T-helper 2 cell treated with Interferon-gamma antibody and Interleukin-4, amounts not matched to agents 5 μg/mL and 100 μg/mL, for 36 hours (primary cell): ENCODE data around the gene ROBO1.
"Not testable (repeated sequence)": the region's sequence is repeated elsewhere in the genome, so short reads cannot be mapped to it uniquely, and the experiment has no call there.

Experiments used
- DNase-seq: peaks from one replicate; pipeline ENCODE4 v3.0.0; 2021; ENCODE audit warnings: low spot score
- H3K27ac Mint-ChIP-seq: one replicate; pipeline ENCODE4 v1.8.0; 2021; ENCODE audit warnings: mild to moderate bottlenecking, mixed read lengths
- H3K27me3 Mint-ChIP-seq: one replicate; pipeline ENCODE4 v1.8.0; 2021; ENCODE audit warnings: low read depth, mixed read lengths
- H3K36me3 Mint-ChIP-seq: one replicate; pipeline ENCODE4 v1.8.0; 2021; ENCODE audit warnings: low read depth, mixed read lengths
- H3K4me1 Mint-ChIP-seq: one replicate; pipeline ENCODE4 v1.8.0; 2021; ENCODE audit warnings: low read depth, mixed read lengths
- H3K4me3 Mint-ChIP-seq: one replicate; pipeline ENCODE4 v1.8.0; 2022; ENCODE audit warnings: mild to moderate bottlenecking, moderate library complexity, mixed read lengths
- H3K9me3 Mint-ChIP-seq: one replicate; pipeline ENCODE4 v1.8.0; 2021; ENCODE audit warnings: mixed read lengths

Gene ROBO1

DNA sequence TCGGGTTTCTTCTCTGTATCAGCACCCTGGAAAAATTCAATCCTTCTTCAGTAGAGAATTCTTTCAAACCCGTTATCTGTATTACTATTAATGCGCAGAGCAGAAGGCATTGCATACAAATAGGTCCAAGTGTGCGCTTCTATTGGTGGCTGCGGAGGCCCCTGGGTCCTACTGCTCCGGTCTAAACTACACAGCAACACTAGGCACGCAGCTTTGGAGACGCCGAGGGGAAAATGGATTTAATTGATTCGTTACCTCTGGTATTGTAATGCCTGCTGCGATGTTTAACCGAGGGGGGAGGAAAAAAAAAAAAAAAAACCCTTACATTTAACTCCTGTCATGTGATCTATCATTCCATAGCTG lies at the start of gene ROBO1:
ROBO1 (minus strand) TSS at position 94 of the 363 bp plus-strand sequence.
- Mint-ChIP-seq H3K27ac (no peak within 1 kb of the TSS), H3K4me3 (no peak within 1 kb of the TSS), H3K9me3 (peaks cover 13% of the 10 kb centered on the region), H3K4me1 (no peaks in the 10 kb centered on the region), H3K27me3 (no peaks in the 10 kb centered on the region), H3K36me3 (no peaks in the 10 kb centered on the region)
- no peak for DNase-seq

DNA sequence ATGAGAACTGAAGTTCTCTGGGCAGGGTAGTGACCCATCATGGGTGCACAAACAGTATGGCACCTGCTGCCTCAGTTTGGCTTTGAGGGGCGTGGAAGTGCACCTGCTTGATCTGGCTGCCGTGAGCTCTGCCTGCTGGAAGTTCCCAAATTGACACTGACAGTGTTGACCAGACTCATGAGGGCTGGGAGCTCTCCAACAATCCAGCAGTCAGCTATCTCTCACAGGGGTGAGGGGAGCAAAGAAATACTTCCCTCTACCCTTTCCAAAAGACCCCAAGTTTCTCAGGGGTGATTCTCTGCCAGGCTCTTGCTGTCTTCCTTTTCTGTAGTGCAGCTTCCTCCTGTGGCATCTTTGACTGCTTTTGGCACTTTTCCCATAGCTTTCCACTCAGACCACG lies 49.4 kb upstream of the ROBO1 start:
- no peak overlapping the region for H3K4me3 Mint-ChIP-seq
- no peaks in the 10 kb centered on the region for H3K4me1 Mint-ChIP-seq
- no peak overlapping the region for H3K27ac Mint-ChIP-seq
- peaks cover 35% of the 10 kb centered on the region for H3K9me3 Mint-ChIP-seq
- no peaks in the 10 kb centered on the region for H3K36me3 Mint-ChIP-seq
- DNase-seq, result no peak
- H3K27me3 Mint-ChIP-seq, result no peaks in the 10 kb centered on the region

- H3K36me3 Mint-ChIP-seq, result no peaks in the 10 kb centered on the region
- H3K4me3 Mint-ChIP-seq, result no peak overlapping the region
- no peak for DNase-seq
- no peak overlapping the region for H3K27ac Mint-ChIP-seq
- H3K9me3 Mint-ChIP-seq, result peaks cover 35% of the 10 kb centered on the region
- no peaks in the 10 kb centered on the region for H3K4me1 Mint-ChIP-seq
- H3K27me3 Mint-ChIP-seq, result no peaks in the 10 kb centered on the region
Measured at GRCh38 chr3:79815478-79815877, 47.7 kb upstream of the ROBO1 start.

DNA sequence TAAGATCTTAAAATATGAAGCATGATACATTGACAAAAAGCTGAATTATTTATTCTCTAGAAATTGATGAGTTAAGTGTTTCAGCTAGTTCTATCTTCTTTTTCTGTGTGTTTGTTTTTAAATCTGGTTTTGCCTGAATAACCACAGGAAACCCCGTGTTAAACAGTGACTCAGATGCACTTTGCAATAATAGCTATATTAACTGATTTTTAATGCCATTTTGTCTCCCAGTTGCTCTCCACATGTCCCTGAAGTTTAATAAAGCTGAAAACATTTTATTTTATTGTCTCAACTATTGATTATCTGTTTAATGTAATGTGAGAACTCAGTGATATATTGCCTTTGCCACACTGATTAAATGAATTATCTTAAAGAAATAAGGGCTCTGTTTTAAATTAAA lies 42.8 kb upstream of the ROBO1 start:
- Mint-ChIP-seq H3K27me3 (no peaks in the 10 kb centered on the region), H3K36me3 (no peaks in the 10 kb centered on the region), H3K4me1 (no peaks in the 10 kb centered on the region), H3K4me3 (no peak overlapping the region), H3K9me3 (peaks cover 22% of the 10 kb centered on the region), H3K27ac (no peak overlapping the region)
- no peak for DNase-seq

DNA sequence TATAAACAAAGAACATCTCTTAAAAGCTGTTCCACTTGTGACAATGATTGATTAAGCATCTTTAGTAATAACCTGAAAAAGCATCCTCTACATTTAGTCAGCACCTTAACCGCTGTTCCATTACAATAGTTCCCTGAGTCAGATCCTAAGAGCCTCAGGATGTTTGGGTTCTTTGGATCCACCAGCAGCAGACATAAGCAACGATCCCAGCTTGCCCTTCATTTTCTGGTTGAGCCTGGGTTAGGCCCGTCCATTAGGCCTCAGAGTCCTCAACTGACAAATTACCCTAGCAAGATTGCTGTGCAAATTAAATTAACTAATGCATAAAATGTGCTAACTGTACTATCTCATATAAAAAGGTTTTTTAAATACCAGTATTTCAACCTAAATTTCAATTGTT lies 42.3 kb upstream of the ROBO1 start:
- H3K27me3 Mint-ChIP-seq, result no peaks in the 10 kb centered on the region
- no peak overlapping the region for H3K27ac Mint-ChIP-seq
- H3K4me3 Mint-ChIP-seq, result no peak overlapping the region
- no peaks in the 10 kb centered on the region for H3K36me3 Mint-ChIP-seq
- no peak for DNase-seq
- H3K9me3 Mint-ChIP-seq, result peaks cover 17% of the 10 kb centered on the region
- no peaks in the 10 kb centered on the region for H3K4me1 Mint-ChIP-seq

DNA sequence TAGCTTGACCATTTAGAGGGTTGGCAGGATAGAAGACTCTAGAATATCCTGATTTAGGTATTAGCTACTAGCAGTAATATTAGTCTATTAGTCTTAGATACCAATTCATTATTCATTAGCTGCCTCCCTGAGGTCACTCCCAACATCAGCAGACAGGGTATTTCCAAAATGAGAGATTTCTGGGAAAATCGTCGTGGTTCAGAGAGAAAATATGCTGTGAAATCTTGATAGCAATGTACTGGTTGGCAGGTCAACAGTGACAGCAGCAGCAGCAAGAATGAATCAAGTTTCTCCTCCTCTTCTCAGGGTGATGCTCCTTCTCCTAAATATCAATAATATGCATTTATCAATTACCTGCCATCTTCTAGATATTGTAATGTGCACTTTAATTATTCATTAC lies 41.3 kb upstream of the ROBO1 start:
- H3K4me3 Mint-ChIP-seq, result no peak overlapping the region
- H3K27me3 Mint-ChIP-seq, result no peaks in the 10 kb centered on the region
- H3K36me3 Mint-ChIP-seq, result no peaks in the 10 kb centered on the region
- no peak for DNase-seq
- peaks cover 10% of the 10 kb centered on the region for H3K9me3 Mint-ChIP-seq
- H3K27ac Mint-ChIP-seq, result no peak overlapping the region
- no peaks in the 10 kb centered on the region for H3K4me1 Mint-ChIP-seq

- Mint-ChIP-seq H3K4me3 (no peak overlapping the region), H3K36me3 (no peaks in the 10 kb centered on the region), H3K27me3 (no peaks in the 10 kb centered on the region), H3K9me3 (peaks cover 10% of the 10 kb centered on the region), H3K4me1 (no peaks in the 10 kb centered on the region), H3K27ac (no peak overlapping the region)
- DNase-seq, result no peak
Measured at GRCh38 chr3:79808515-79808914, 40.7 kb upstream of the ROBO1 start.

DNA sequence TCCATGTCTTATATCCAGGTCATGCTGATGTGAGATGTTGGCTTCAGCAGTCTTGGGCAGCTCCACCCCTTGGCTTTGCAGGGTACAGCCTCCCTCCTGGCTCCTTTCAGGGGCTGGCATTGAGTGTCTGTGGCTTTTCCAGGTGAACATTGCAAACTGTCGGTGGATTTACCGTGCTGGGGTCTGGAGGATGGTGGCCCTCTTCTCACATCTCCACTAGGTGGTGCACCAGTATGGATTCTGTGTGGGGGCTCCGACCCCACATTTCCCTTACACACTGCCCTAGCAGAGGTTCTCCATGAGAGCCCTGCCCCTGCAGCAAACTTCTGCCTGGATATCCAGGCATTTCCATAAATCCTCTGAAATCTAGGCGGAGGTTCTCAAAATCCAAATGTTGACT lies 22.4 kb upstream of the ROBO1 start:
- not testable (repeated sequence) for H3K4me1 Mint-ChIP-seq, DNase-seq, H3K27ac Mint-ChIP-seq, H3K36me3 Mint-ChIP-seq, H3K4me3 Mint-ChIP-seq, H3K27me3 Mint-ChIP-seq
- H3K9me3 Mint-ChIP-seq, result peaks cover 22% of the 10 kb centered on the region

- H3K27ac Mint-ChIP-seq, result no peak overlapping the region
- no peaks in the 10 kb centered on the region for H3K36me3 Mint-ChIP-seq
- H3K9me3 Mint-ChIP-seq, result peaks cover 32% of the 10 kb centered on the region
- H3K27me3 Mint-ChIP-seq, result no peaks in the 10 kb centered on the region
- no peak overlapping the region for H3K4me3 Mint-ChIP-seq
- H3K4me1 Mint-ChIP-seq, result no peaks in the 10 kb centered on the region
- no peak for DNase-seq
Measured at GRCh38 chr3:79773291-79773690, 5.5 kb upstream of the ROBO1 start.

GRCh38 chr3:79769229-79769628 lies 1.4 kb upstream of the ROBO1 start:
- H3K4me3 Mint-ChIP-seq, result no peak overlapping the region

GRCh38 chr3:79767194-79767904 lies 449 bp downstream of the ROBO1 start:
- Mint-ChIP-seq H3K36me3 (no peaks in the 10 kb centered on the region), H3K27ac (no peak overlapping the region), H3K9me3 (peaks cover 16% of the 10 kb centered on the region), H3K27me3 (no peaks in the 10 kb centered on the region), H3K4me3 (no peak overlapping the region), H3K4me1 (no peaks in the 10 kb centered on the region)
- DNase-seq, result no peak

More at GRCh38 chr3:79769229-79769628, 1.4 kb upstream of the ROBO1 start:
- Mint-ChIP-seq H3K4me1 (no peaks in the 10 kb centered on the region), H3K9me3 (peaks cover 20% of the 10 kb centered on the region), H3K27me3 (no peaks in the 10 kb centered on the region), H3K36me3 (no peaks in the 10 kb centered on the region), H3K27ac (no peak overlapping the region)
- DNase-seq, result no peak

DNA sequence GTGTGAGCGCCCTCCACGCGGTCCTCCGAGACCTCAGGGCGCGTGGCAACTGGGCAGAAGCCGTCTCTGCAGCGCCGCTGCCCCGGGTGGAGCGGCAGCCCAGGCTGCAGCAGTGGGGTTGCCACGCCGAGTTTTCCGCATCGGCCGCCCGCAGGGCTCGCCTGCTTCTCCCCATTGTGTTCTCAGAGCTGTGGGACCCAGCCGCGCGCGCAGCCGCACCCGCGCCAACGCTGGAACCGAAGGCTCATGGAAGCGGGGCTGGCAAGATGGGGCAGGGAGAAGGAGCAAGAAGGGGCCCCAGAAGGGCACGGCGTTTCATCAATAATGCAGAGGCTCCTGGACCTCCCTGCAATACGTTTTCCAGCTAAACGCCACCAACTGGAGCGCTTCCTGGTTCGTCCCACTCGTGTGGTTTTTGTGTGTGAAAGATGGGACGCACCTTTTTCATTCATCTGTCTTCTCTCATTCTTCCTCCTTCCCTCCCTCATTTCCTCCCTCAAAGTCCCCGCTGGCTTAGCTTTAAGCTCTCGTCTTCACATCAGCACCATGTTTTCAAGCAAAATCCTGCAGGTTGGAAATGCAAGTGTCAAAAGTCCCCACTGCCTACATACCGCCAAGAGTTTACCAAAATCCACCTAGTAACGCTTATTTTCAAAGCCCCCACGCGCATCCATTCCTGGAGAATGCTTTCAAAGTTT lies 1.2 kb downstream of the ROBO1 start:
- Mint-ChIP-seq H3K27me3 (no peaks in the 10 kb centered on the region), H3K4me3 (no peak overlapping the region)

DNA sequence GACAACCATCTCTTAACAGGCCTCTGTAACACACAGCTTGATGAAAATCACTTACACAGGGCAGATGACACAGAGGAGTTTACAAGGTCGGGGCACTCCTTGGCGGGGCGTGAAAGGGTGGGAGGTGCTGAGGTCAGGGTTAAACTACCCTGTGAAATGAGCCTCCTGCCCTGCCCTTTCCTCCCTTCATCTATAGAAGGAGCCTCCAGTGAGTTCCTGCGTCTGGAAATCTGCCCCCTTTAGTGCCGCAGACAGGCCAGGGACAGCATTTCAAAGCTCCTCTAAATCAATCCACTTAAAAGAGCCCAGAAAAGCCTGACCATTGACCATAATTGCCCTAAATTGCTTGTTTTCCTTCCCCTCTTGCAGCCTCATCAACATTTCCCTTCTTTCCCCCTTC lies 1.9 kb downstream of the ROBO1 start:
- H3K27ac Mint-ChIP-seq, result no peak overlapping the region
- no peak for DNase-seq
- no peak overlapping the region for H3K4me3 Mint-ChIP-seq
- no peaks in the 10 kb centered on the region for H3K36me3 Mint-ChIP-seq
- H3K4me1 Mint-ChIP-seq, result no peaks in the 10 kb centered on the region
- no peaks in the 10 kb centered on the region for H3K27me3 Mint-ChIP-seq
- peaks cover 19% of the 10 kb centered on the region for H3K9me3 Mint-ChIP-seq

More for the DNA sequence above, 1.2 kb downstream of the ROBO1 start:
- DNase-seq, result no peak
- Mint-ChIP-seq H3K9me3 (peaks cover 16% of the 10 kb centered on the region), H3K4me1 (no peaks in the 10 kb centered on the region), H3K27ac (no peak overlapping the region), H3K36me3 (no peaks in the 10 kb centered on the region)

DNA sequence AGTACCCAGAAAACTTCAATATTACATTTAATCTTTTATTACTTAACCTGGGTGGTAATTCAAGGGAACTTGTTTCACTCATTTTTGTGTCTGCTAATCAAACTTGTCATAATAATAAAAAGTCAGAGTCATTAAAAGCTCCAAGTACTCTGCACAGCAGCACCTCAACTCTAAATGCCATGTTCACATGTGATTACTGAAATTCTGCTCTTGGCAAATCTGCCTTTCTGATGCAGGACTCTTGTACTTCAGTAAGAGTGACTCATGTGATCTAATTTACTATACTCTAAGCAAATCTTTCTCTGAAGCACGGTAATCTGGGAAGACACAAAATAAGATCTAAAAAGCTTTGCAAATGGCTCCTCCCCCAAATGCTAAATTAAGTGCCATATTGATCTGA lies 6.4 kb downstream of the ROBO1 start:
- no peak for DNase-seq
- H3K4me3 Mint-ChIP-seq, result no peak overlapping the region
- peaks cover 27% of the 10 kb centered on the region for H3K9me3 Mint-ChIP-seq
- H3K27me3 Mint-ChIP-seq, result no peaks in the 10 kb centered on the region
- H3K27ac Mint-ChIP-seq, result no peak overlapping the region
- no peaks in the 10 kb centered on the region for H3K36me3 Mint-ChIP-seq
- H3K4me1 Mint-ChIP-seq, result no peaks in the 10 kb centered on the region

DNA sequence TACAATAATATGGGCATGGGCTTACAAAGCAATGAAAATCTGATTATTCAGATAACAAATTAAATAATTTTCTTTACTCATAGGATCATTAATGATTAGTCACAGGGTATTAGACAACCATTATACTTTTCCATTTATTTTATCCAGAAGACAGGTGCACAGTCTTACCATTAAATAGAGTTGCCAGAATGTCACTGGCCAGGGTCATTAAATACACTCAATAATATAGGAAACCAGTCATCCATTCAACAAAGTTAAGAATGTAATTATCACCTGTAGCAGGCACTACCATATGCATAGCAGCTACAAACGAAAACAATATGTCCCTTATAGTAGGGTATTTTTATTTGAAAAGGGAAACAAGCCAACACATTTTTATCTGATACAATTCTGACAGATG lies 16.1 kb downstream of the ROBO1 start:
- Mint-ChIP-seq H3K4me1 (no peaks in the 10 kb centered on the region), H3K4me3 (no peak overlapping the region), H3K9me3 (peaks cover 29% of the 10 kb centered on the region), H3K27me3 (no peaks in the 10 kb centered on the region), H3K27ac (no peak overlapping the region), H3K36me3 (no peaks in the 10 kb centered on the region)
- DNase-seq, result no peak
